IPS DF 6.9 (cell line): ENCODE data around the gene TRIL.

Experiments used
- DNase-seq: peaks from one replicate; pipeline ENCODE4 v3.0.0-alpha.2; 2013; ENCODE audit warnings: low read depth, low spot score
- H3K27ac ChIP-seq: one replicate; pipeline ENCODE4 v1.5.1; 2013; ENCODE audit warnings: low read length, control low read depth
- H3K27me3 ChIP-seq: 2 replicates; pipeline ENCODE4 v1.6.1; 2013; ENCODE audit warnings: mild to moderate bottlenecking, low read length; ENCODE audit not compliant: control insufficient read depth, insufficient read depth
- H3K36me3 ChIP-seq: 2 replicates; pipeline ENCODE4 v1.6.1; 2013; ENCODE audit warnings: low read length; ENCODE audit not compliant: control insufficient read depth, insufficient read depth
- H3K4me1 ChIP-seq: 2 replicates; pipeline ENCODE4 v1.6.1; 2013; ENCODE audit warnings: low read length; ENCODE audit not compliant: control insufficient read depth, insufficient read depth
- H3K4me3 ChIP-seq: 2 replicates; pipeline ENCODE4 v1.5.1; 2013; ENCODE audit warnings: mild to moderate bottlenecking, low read length
- H3K9me3 ChIP-seq: 2 replicates; pipeline ENCODE4 v1.6.1; 2013; ENCODE audit warnings: low read length, inconsistent platforms; ENCODE audit not compliant: control insufficient read depth, insufficient read depth
- WGBS: extraction: QIAGEN DNeasy Blood & Tissue Kit; methylation state at CpG from one replicate; pipeline ENCODE4 v1.1.7; 2013; ENCODE audit warnings: mixed read lengths, missing lambda C conversion rate; ENCODE audit not compliant: insufficient read length, insufficient coverage; 5-methylcytosine and 5-hydroxymethylcytosine counted together

Gene TRIL, protein sequence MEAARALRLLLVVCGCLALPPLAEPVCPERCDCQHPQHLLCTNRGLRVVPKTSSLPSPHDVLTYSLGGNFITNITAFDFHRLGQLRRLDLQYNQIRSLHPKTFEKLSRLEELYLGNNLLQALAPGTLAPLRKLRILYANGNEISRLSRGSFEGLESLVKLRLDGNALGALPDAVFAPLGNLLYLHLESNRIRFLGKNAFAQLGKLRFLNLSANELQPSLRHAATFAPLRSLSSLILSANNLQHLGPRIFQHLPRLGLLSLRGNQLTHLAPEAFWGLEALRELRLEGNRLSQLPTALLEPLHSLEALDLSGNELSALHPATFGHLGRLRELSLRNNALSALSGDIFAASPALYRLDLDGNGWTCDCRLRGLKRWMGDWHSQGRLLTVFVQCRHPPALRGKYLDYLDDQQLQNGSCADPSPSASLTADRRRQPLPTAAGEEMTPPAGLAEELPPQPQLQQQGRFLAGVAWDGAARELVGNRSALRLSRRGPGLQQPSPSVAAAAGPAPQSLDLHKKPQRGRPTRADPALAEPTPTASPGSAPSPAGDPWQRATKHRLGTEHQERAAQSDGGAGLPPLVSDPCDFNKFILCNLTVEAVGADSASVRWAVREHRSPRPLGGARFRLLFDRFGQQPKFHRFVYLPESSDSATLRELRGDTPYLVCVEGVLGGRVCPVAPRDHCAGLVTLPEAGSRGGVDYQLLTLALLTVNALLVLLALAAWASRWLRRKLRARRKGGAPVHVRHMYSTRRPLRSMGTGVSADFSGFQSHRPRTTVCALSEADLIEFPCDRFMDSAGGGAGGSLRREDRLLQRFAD

GRCh38 chr7:28958235-28958979 is at the start of gene TRIL:
Gene TRIL, minus strand, starts transcription at chr7:28958330. Its CDS starts 284 bp downstream, at chr7:28958046.
- H3K4me3 ChIP-seq: peak within 1 kb of the TSS; percentile 45; the same call in 1 of the 2 replicates
- H3K4me1 ChIP-seq: peaks cover 2% of the 10 kb centered on the region
- no CpG with 5 or more reads among the region's 66 CpGs for WGBS
- H3K36me3 ChIP-seq: no peaks in the 10 kb centered on the region
- H3K27me3 ChIP-seq: peaks cover 16% of the 10 kb centered on the region
- no peak within 1 kb of the TSS for H3K27ac ChIP-seq
- DNase-seq: no peak
- no peaks in the 10 kb centered on the region for H3K9me3 ChIP-seq

DNA sequence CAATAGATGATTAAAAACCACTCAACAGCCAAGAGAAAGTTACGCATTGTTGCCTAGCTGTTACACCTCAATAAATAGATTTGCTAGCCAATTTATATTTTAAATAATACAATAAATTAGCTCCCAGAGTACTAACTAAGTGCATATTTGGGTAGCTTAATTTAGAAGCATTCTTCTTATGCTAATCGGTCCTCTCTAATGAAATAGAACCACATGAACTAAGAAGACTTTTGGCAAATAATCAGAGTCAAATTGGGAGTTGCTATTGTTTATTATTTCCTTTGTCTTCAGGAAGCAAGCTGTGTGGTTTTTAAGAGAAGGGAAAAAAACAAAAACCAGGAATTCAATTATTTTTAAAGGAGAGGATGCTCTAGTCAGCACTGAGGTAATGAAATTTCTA is 49.0 kb upstream of the TRIL start:
- Histone ChIP-seq H3K4me3 (no peak overlapping the region), H3K9me3 (no peaks in the 10 kb centered on the region), H3K36me3 (no peaks in the 10 kb centered on the region), H3K27ac (no peak overlapping the region), H3K27me3 (no peaks in the 10 kb centered on the region), H3K4me1 (no peaks in the 10 kb centered on the region)
- no CpG with 5 or more reads among the region's 2 CpGs for WGBS
- no peak for DNase-seq

DNA sequence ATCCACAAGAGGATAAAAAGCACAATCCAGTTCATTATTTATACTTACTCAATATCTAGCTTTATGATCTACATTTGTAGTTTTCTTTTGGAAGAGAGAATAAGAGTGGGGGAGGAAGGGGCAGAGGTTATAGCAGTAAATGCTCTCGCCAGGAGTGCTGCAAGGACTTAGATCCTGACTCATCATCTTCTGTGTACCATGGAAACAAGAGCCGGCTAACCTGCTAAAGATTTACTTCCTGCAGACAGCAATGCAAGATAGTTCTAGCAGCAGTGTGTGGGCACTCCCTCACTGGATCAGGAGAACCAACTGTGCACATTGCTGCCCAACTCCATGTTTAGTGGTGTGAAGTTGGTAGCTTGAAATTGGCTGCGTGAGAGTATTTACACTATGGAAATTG is 47.7 kb upstream of the TRIL start:
- no peaks in the 10 kb centered on the region for H3K27me3 ChIP-seq
- no peak overlapping the region for H3K27ac ChIP-seq
- no peak overlapping the region for H3K4me3 ChIP-seq
- H3K4me1 ChIP-seq: no peaks in the 10 kb centered on the region
- H3K9me3 ChIP-seq: no peaks in the 10 kb centered on the region
- H3K36me3 ChIP-seq: no peaks in the 10 kb centered on the region
- DNase-seq: no peak
- whole genome bisulfite sequencing: no CpG with 5 or more reads among the region's 3 CpGs

GRCh38 chr7:29005406-29005805 is 47.3 kb upstream of the TRIL start:
- Histone ChIP-seq H3K36me3 (no peaks in the 10 kb centered on the region), H3K27me3 (no peaks in the 10 kb centered on the region), H3K27ac (no peak overlapping the region), H3K9me3 (no peaks in the 10 kb centered on the region), H3K4me1 (no peaks in the 10 kb centered on the region), H3K4me3 (no peak overlapping the region)
- no peak for DNase-seq
- WGBS: no CpG with 5 or more reads among the region's 1 CpG

GRCh38 chr7:29003703-29004102 is 45.6 kb upstream of the TRIL start:
- WGBS: no CpG with 5 or more reads among the region's 5 CpGs
- H3K4me3 ChIP-seq: no peak overlapping the region
- no peaks in the 10 kb centered on the region for H3K9me3 ChIP-seq
- no peaks in the 10 kb centered on the region for H3K4me1 ChIP-seq
- no peaks in the 10 kb centered on the region for H3K36me3 ChIP-seq
- DNase-seq: no peak
- no peaks in the 10 kb centered on the region for H3K27me3 ChIP-seq
- H3K27ac ChIP-seq: no peak overlapping the region

- no peak overlapping the region for H3K4me3 ChIP-seq
- WGBS: no CpG with 5 or more reads among the region's 2 CpGs
- H3K9me3 ChIP-seq: no peaks in the 10 kb centered on the region
- no peak overlapping the region for H3K27ac ChIP-seq
- H3K4me1 ChIP-seq: peaks cover 1% of the 10 kb centered on the region; the same call in 1 of the 2 replicates
- H3K27me3 ChIP-seq: no peaks in the 10 kb centered on the region
- no peaks in the 10 kb centered on the region for H3K36me3 ChIP-seq
- DNase-seq: no peak
These were observed 42.6 kb upstream of the TRIL start for GRCh38 chr7:29000717-29001076.

- no peak overlapping the region for H3K4me3 ChIP-seq
These were observed 42.0 kb upstream of the TRIL start for GRCh38 chr7:28999895-29000716.

DNA sequence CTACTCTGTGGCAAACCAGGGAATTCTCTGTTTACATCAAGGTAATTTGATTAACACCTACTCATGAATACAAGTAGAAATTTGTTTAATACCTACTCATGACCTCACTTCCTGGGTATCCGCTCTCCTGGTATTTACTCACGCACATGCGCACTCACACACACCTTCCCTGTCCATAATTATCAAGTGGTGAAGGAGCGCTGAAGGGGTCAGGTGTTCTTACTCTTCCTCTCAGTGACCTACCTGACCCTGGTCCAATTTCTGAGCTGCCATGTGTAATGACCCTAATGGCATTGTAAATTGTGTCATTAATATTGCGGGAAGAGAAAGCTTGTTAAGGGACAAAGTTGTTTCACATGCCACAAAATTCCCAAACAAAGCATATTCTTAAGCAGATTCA is 41.3 kb upstream of the TRIL start:
- Histone ChIP-seq H3K36me3 (no peaks in the 10 kb centered on the region), H3K9me3 (no peaks in the 10 kb centered on the region), H3K27ac (no peak overlapping the region), H3K4me3 (no peak overlapping the region), H3K4me1 (peaks cover 1% of the 10 kb centered on the region; the same call in 1 of the 2 replicates), H3K27me3 (no peaks in the 10 kb centered on the region)
- DNase-seq: no peak
- WGBS: no CpG with 5 or more reads among the region's 5 CpGs

More at GRCh38 chr7:28999895-29000716, 42.0 kb upstream of the TRIL start:
- no peaks in the 10 kb centered on the region for H3K9me3 ChIP-seq
- no peaks in the 10 kb centered on the region for H3K36me3 ChIP-seq
- peaks cover 1% of the 10 kb centered on the region; the same call in 1 of the 2 replicates for H3K4me1 ChIP-seq
- WGBS: no CpG with 5 or more reads among the region's 12 CpGs
- no peak for DNase-seq
- no peak overlapping the region for H3K27ac ChIP-seq
- no peaks in the 10 kb centered on the region for H3K27me3 ChIP-seq

- peaks cover 1% of the 10 kb centered on the region; the same call in 1 of the 2 replicates for H3K4me1 ChIP-seq
- no peak for DNase-seq
- WGBS: no CpG with 5 or more reads among the region's 4 CpGs
- no peak overlapping the region for H3K4me3 ChIP-seq
- no peaks in the 10 kb centered on the region for H3K27me3 ChIP-seq
- H3K36me3 ChIP-seq: no peaks in the 10 kb centered on the region
- no peak overlapping the region for H3K27ac ChIP-seq
- no peaks in the 10 kb centered on the region for H3K9me3 ChIP-seq
These were observed 40.0 kb upstream of the TRIL start for GRCh38 chr7:28998105-28998504.
